Naive thymus-derived CD4-positive, alpha-beta T cell (primary cell): ENCODE measurements around the gene TXNDC5. TPM values are rescaled to one million over a fixed set of nuclear protein-coding genes. Genes with fewer than 3 reads are reported as not detected.

Experiments
- ATAC-seq: fragments of 150-1000 bp; cut with Tn5 transposase; 2 replicates; pipeline ENCODE4 v1.10.0; 2021; ENCODE audit warnings: mild to moderate bottlenecking, moderate library complexity
- CTCF ChIA-PET: fragments of 350-600 bp; sonication (Branson Sonifier 250); formaldehyde crosslinking; loops from one replicate; lab custom pipeline; 2021; ENCODE audit warnings: antibody characterized with exemption; lab: Charles Lee
- POLR2A ChIA-PET: fragments of 350-600 bp; sonication (Branson Sonifier 250); formaldehyde crosslinking; loops from one replicate; lab custom pipeline; 2021; ENCODE audit warnings: antibody characterized with exemption, inconsistent platforms; lab: Charles Lee
- DNase-seq, 9 donors: peaks; one replicate each; pipeline versions ENCODE4 v3.0.0 to v3.0.0-alpha.2; 2020 to 2022; ENCODE audit warnings: mixed read lengths in 1 of 9
- H3K27ac ChIP-seq: one replicate; pipeline ENCODE4 v1.7.0; 2013; ENCODE audit warnings: mild to moderate bottlenecking, low read depth, low read length, moderate library complexity
- H3K27me3 ChIP-seq, 2 donors: one replicate each; pipeline ENCODE4 v1.7.0; 2013; ENCODE audit warnings: low read length in 2 of 2, mild to moderate bottlenecking in 2 of 2, moderate library complexity in 2 of 2; ENCODE audit not compliant: control insufficient read depth in 2 of 2, insufficient read depth in 2 of 2
- H3K36me3 ChIP-seq, 3 experiments: 1 replicate in 2 of 3; 2 replicates in 1 of 3; pipeline ENCODE4 v1.7.0; 2013; ENCODE audit warnings: low read length in 3 of 3, mild to moderate bottlenecking in 3 of 3, moderate library complexity in 1 of 3; ENCODE audit not compliant: insufficient read depth in 3 of 3, control insufficient read depth in 2 of 3
- H3K4me1 ChIP-seq, 2 donors: one replicate each; pipeline ENCODE4 v1.7.0; 2013; ENCODE audit warnings: low read length in 2 of 2, mild to moderate bottlenecking in 2 of 2, moderate library complexity in 1 of 2; ENCODE audit not compliant: control insufficient read depth in 2 of 2, insufficient read depth in 2 of 2
- H3K4me3 ChIP-seq: 2 replicates; pipeline ENCODE4 v1.7.0; 2013; ENCODE audit warnings: mild to moderate bottlenecking, low read length
- H3K9me3 ChIP-seq, 3 experiments: 1 replicate in 2 of 3; 2 replicates in 1 of 3; pipeline ENCODE4 v1.7.0; 2013; ENCODE audit warnings: low read length in 3 of 3; ENCODE audit not compliant: control insufficient read depth in 2 of 3
- H3K27ac Mint-ChIP-seq, 9 donors: one replicate each; pipeline ENCODE4 v1.8.0; 2020 to 2022; ENCODE audit warnings: mixed read lengths in 9 of 9, mild to moderate bottlenecking in 8 of 9, moderate library complexity in 5 of 9, inconsistent platforms in 2 of 9
- H3K27me3 Mint-ChIP-seq, 5 donors: one replicate each; pipeline ENCODE4 v1.8.0; 2021 to 2022; ENCODE audit warnings: mixed read lengths in 5 of 5, mild to moderate bottlenecking in 1 of 5
- H3K36me3 Mint-ChIP-seq, 5 donors: one replicate each; pipeline ENCODE4 v1.8.0; 2020 to 2022; ENCODE audit warnings: mixed read lengths in 5 of 5, mild to moderate bottlenecking in 3 of 5, inconsistent platforms in 1 of 5
- H3K4me1 Mint-ChIP-seq, 7 donors: one replicate each; pipeline ENCODE4 v1.8.0; 2020 to 2022; ENCODE audit warnings: mixed read lengths in 7 of 7, mild to moderate bottlenecking in 3 of 7, inconsistent platforms in 1 of 7
- H3K4me3 Mint-ChIP-seq, 10 donors: one replicate each; pipeline ENCODE4 v1.8.0; 2020 to 2022; ENCODE audit warnings: mild to moderate bottlenecking in 10 of 10, mixed read lengths in 10 of 10, moderate library complexity in 6 of 10, inconsistent platforms in 2 of 10
- H3K9me3 Mint-ChIP-seq, 11 donors: one replicate each; pipeline ENCODE4 v1.8.0; 2020 to 2022; ENCODE audit warnings: mixed read lengths in 11 of 11, mild to moderate bottlenecking in 4 of 11, inconsistent platforms in 1 of 11, moderate library complexity in 1 of 11
- intact Hi-C, 2 donors: fragments of 100-400 bp; cut with micrococcal nuclease; formaldehyde crosslinking; loops; one replicate each; pipeline ENCODE4 v1.15.1; 2023
- polyA plus RNA-seq, 2 donors: library from polyadenylated mRNA; unstranded; fragments of 300-500 nt; fragmentation: Illumina TruSeq; gene quantifications; one replicate each; pipeline ENCODE4 v1.2.3, GENCODE V29; 2021
- total RNA-seq, 6 experiments: library from RNA in 5 of 6; stranded (reverse) in 5 of 6; gene quantifications; 1 replicate in 5 of 6; 2 replicates in 1 of 6; pipeline ENCODE4 v1.2.3 and lab custom pipeline; 2021 to 2026

TXNDC5 gene
- total and polyA plus RNA-seq, 7 experiments from 2014 or later, result 11.5 to 48.6 (median 21.4) TPM

DNA sequence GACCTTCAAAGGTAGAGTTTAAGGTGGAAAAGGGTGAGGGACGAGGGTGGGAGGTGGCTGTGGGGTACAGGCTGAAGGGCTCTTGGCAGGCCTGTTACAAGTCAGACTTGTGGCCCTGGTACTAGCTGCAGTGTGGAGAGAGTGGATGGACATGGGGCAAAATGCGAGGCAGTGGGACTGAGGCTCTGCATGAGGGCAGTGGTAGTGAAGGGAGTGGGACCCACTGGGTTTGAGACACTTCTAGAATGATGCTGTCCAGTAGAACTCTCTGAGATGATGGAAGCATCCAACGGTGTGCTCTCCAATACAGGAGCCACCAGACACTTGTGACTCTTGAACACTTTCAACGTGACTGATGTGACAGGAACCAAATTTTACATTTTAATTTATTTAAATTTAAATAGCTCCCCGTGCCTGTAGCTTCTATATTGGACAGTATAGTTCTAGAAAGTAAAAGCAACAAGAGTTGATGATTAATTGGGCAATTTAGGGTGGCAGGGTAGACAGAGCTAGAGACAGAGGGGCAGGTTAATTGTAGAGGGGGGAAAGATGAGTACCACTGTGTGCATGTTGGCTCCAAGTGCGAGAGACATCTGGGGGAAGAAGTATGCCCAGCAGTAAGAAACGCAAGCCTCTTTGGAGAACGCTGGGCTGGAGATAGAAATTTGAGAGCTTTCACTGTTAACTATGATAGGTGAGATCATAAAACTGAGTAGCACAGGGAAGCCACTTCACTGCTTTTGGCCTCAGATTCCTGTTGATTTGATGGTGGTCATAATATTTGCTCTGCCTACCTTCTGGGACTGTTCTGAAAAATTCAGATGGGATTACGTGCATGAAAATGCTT, 77.5 kb downstream of the TXNDC5 start:
- POLR2A ChIA-PET, result no interaction called here

More for the DNA sequence above, 77.5 kb downstream of the TXNDC5 start:
- Mint-ChIP-seq H3K9me3 (peaks cover 0 to 11% (median 3%) of the 10 kb centered on the region in 11 donors), H3K27ac (no peak overlapping the region), H3K4me3 (no peak overlapping the region), H3K27me3 (peaks cover 0 to 29% (median 16%) of the 10 kb centered on the region in 5 donors), H3K36me3 (peaks cover 0 to 4% (median 0%) of the 10 kb centered on the region in 5 donors), H3K4me1 (no peaks in the 10 kb centered on the region)
- Histone ChIP-seq H3K4me1 (no peaks in the 10 kb centered on the region), H3K27me3 (no peaks in the 10 kb centered on the region), H3K36me3 (no peaks in the 10 kb centered on the region), H3K4me3 (no peak overlapping the region), H3K27ac (no peak overlapping the region), H3K9me3 (peaks cover 0 to 5% (median 0%) of the 10 kb centered on the region in 3 experiments)
- CTCF ChIA-PET, result no interaction called here
- DNase-seq (no peak), ATAC-seq (no peak)
- intact Hi-C loops, result no loop called here

Other genes with a start within 250 kb of the TXNDC5 start
- under 1 TPM in 2 of 5 experiments, not detected in 3; 0.37 to 0.56 TPM for gene BMP6, start 184.7 kb downstream of the TXNDC5 start, total RNA-seq
- under 1 TPM in 1 of 2 donors, not detected in 1; 0.07 TPM for gene BMP6, start 184.7 kb downstream of the TXNDC5 start, polyA plus RNA-seq
- gene BLOC1S5, start 153.6 kb upstream of the TXNDC5 start, total RNA-seq, result 10 to 100 TPM in 4 of 5 experiments, 1 to 10 TPM in 1; 9.6 to 26.2 (median 22.6) TPM
- gene BLOC1S5, start 153.6 kb upstream of the TXNDC5 start, polyA plus RNA-seq, result 10 to 100 TPM; 31.4 to 39.2 TPM
- 10 to 100 TPM; 10.2 to 41.0 (median 21.0) TPM for gene EEF1E1, start 191.8 kb upstream of the TXNDC5 start, total RNA-seq
- 10 to 100 TPM; 41.0 to 74.2 TPM for gene EEF1E1, start 191.8 kb upstream of the TXNDC5 start, polyA plus RNA-seq